ENCODE results near the gene ZMYND11. TPM values are rescaled to one million over a fixed set of nuclear protein-coding genes. Genes with fewer than 3 reads are reported as not detected.
A peak's percentile ranks its signal among the peaks of the same experiment; 100 is the strongest.

Gene ZMYND11
- total and polyA plus RNA-seq, 5 donors from 2014 or later = 24.8 to 44.2 (median 31.8) TPM

- H3K9me3 Mint-ChIP-seq = peaks cover 0 to 20% (median 1%) of the 10 kb centered on the region in 7 donors
- H3K36me3 Mint-ChIP-seq = no peaks in the 10 kb centered on the region
- H3K9me3 ChIP-seq (ENCODE audit: control insufficient read depth in 2 of 2, low read length in 2 of 2) = peaks cover 4 to 17% of the 10 kb centered on the region in 2 experiments
- peaks cover 5% of the 10 kb centered on the region for H3K27me3 Mint-ChIP-seq
- no peak overlapping the region for H3K4me3 ChIP-seq (ENCODE audit: low read depth, low read length)
- H3K27me3 ChIP-seq (ENCODE audit: control insufficient read depth, insufficient read depth, low read length) = peaks cover 3% of the 10 kb centered on the region
- ATAC-seq (ENCODE audit: low read depth in 2 of 2) (no peak), DNase-seq (no peak)
- H3K36me3 ChIP-seq (ENCODE audit: control insufficient read depth, insufficient read depth, low read length) = no peaks in the 10 kb centered on the region
- H3K4me3 Mint-ChIP-seq = no peak overlapping the region
- H3K4me1 ChIP-seq (ENCODE audit: control insufficient read depth, insufficient read depth, low read length, poor library complexity, severe bottlenecking) = no peaks in the 10 kb centered on the region
- H3K27ac Mint-ChIP-seq = no peak overlapping the region
- peaks cover 0 to 5% (median under 1%) of the 10 kb centered on the region in 4 donors for H3K4me1 Mint-ChIP-seq
- H3K27ac ChIP-seq (ENCODE audit: insufficient read depth, low read length, poor library complexity, severe bottlenecking) = no peak overlapping the region
These were observed 43.1 kb upstream of the ZMYND11 start for GRCh38 chr10:92153-92552.

GRCh38 chr10:92846-93245, 42.4 kb upstream of the ZMYND11 start:
- no peak for DNase-seq
- peaks cover 0 to 24% (median 1%) of the 10 kb centered on the region in 7 donors for H3K9me3 Mint-ChIP-seq
- peaks cover 5% of the 10 kb centered on the region for H3K27me3 Mint-ChIP-seq
- ATAC-seq (ENCODE audit: low read depth in 2 of 2) = no peak
- Histone ChIP-seq H3K27ac (ENCODE audit: insufficient read depth, low read length, poor library complexity, severe bottlenecking) (no peak overlapping the region), H3K4me3 (ENCODE audit: low read depth, low read length) (no peak overlapping the region), H3K4me1 (ENCODE audit: control insufficient read depth, insufficient read depth, low read length, poor library complexity, severe bottlenecking) (no peaks in the 10 kb centered on the region), H3K27me3 (ENCODE audit: control insufficient read depth, insufficient read depth, low read length) (peaks cover 3% of the 10 kb centered on the region), H3K36me3 (ENCODE audit: control insufficient read depth, insufficient read depth, low read length) (no peaks in the 10 kb centered on the region), H3K9me3 (ENCODE audit: control insufficient read depth in 2 of 2, low read length in 2 of 2) (peaks cover 4 to 17% of the 10 kb centered on the region in 2 experiments)
- H3K4me3 Mint-ChIP-seq = no peak overlapping the region
- H3K4me1 Mint-ChIP-seq = peaks cover 0 to 3% (median 0%) of the 10 kb centered on the region in 4 donors
- H3K36me3 Mint-ChIP-seq = no peaks in the 10 kb centered on the region
- H3K27ac Mint-ChIP-seq = no peak overlapping the region

GRCh38 chr10:94613-95012, 40.6 kb upstream of the ZMYND11 start:
- Mint-ChIP-seq H3K36me3 (no peaks in the 10 kb centered on the region), H3K9me3 (peaks cover 0 to 24% (median 6%) of the 10 kb centered on the region in 7 donors), H3K4me1 (peaks cover 0 to 1% (median 0%) of the 10 kb centered on the region in 4 donors), H3K27me3 (no peaks in the 10 kb centered on the region), H3K4me3 (no peak overlapping the region), H3K27ac (peak overlapping the region in 1 of 3 donors; percentile 40)
- H3K36me3 ChIP-seq (ENCODE audit: control insufficient read depth, insufficient read depth, low read length) = no peaks in the 10 kb centered on the region
- no peak for ATAC-seq (ENCODE audit: low read depth in 2 of 2)
- peaks cover 4 to 17% of the 10 kb centered on the region in 2 experiments for H3K9me3 ChIP-seq (ENCODE audit: control insufficient read depth in 2 of 2, low read length in 2 of 2)
- no peak overlapping the region for H3K4me3 ChIP-seq (ENCODE audit: low read depth, low read length)
- H3K27me3 ChIP-seq (ENCODE audit: control insufficient read depth, insufficient read depth, low read length) = peaks cover under 1% of the 10 kb centered on the region
- no peak for DNase-seq
- no peaks in the 10 kb centered on the region for H3K4me1 ChIP-seq (ENCODE audit: control insufficient read depth, insufficient read depth, low read length, poor library complexity, severe bottlenecking)
- no peak overlapping the region for H3K27ac ChIP-seq (ENCODE audit: insufficient read depth, low read length, poor library complexity, severe bottlenecking)

GRCh38 chr10:95356-96115, 39.7 kb upstream of the ZMYND11 start:
- Histone ChIP-seq H3K27me3 (ENCODE audit: control insufficient read depth, insufficient read depth, low read length) (no peaks in the 10 kb centered on the region), H3K27ac (ENCODE audit: insufficient read depth, low read length, poor library complexity, severe bottlenecking) (no peak overlapping the region), H3K9me3 (ENCODE audit: control insufficient read depth in 2 of 2, low read length in 2 of 2) (peaks cover 4 to 17% of the 10 kb centered on the region in 2 experiments), H3K36me3 (ENCODE audit: control insufficient read depth, insufficient read depth, low read length) (no peaks in the 10 kb centered on the region), H3K4me3 (ENCODE audit: low read depth, low read length) (no peak overlapping the region), H3K4me1 (ENCODE audit: control insufficient read depth, insufficient read depth, low read length, poor library complexity, severe bottlenecking) (no peaks in the 10 kb centered on the region)
- Mint-ChIP-seq H3K4me3 (no peak overlapping the region), H3K4me1 (no peaks in the 10 kb centered on the region), H3K27me3 (no peaks in the 10 kb centered on the region), H3K36me3 (no peaks in the 10 kb centered on the region), H3K27ac (no peak overlapping the region), H3K9me3 (peaks cover 0 to 24% (median 10%) of the 10 kb centered on the region in 7 donors)
- DNase-seq = no peak
- no peak for ATAC-seq (ENCODE audit: low read depth in 2 of 2)

GRCh38 chr10:96466-96865, 38.8 kb upstream of the ZMYND11 start:
- Histone ChIP-seq H3K4me3 (ENCODE audit: low read depth, low read length) (no peak overlapping the region), H3K27me3 (ENCODE audit: control insufficient read depth, insufficient read depth, low read length) (no peaks in the 10 kb centered on the region), H3K9me3 (ENCODE audit: control insufficient read depth in 2 of 2, low read length in 2 of 2) (peaks cover 4 to 17% of the 10 kb centered on the region in 2 experiments), H3K36me3 (ENCODE audit: control insufficient read depth, insufficient read depth, low read length) (no peaks in the 10 kb centered on the region), H3K27ac (ENCODE audit: insufficient read depth, low read length, poor library complexity, severe bottlenecking) (no peak overlapping the region), H3K4me1 (ENCODE audit: control insufficient read depth, insufficient read depth, low read length, poor library complexity, severe bottlenecking) (no peaks in the 10 kb centered on the region)
- H3K4me3 Mint-ChIP-seq = no peak overlapping the region
- no peaks in the 10 kb centered on the region for H3K27me3 Mint-ChIP-seq
- no peaks in the 10 kb centered on the region for H3K4me1 Mint-ChIP-seq
- no peak for ATAC-seq (ENCODE audit: low read depth in 2 of 2)
- H3K27ac Mint-ChIP-seq = no peak overlapping the region
- no peaks in the 10 kb centered on the region for H3K36me3 Mint-ChIP-seq
- peaks cover 0 to 24% (median 10%) of the 10 kb centered on the region in 7 donors for H3K9me3 Mint-ChIP-seq
- no peak for DNase-seq

- H3K27ac ChIP-seq (ENCODE audit: insufficient read depth, low read length, poor library complexity, severe bottlenecking) = no peak overlapping the region
- H3K4me1 Mint-ChIP-seq = no peaks in the 10 kb centered on the region
- no peak overlapping the region for H3K4me3 ChIP-seq (ENCODE audit: low read depth, low read length)
- no peak for DNase-seq
- H3K27ac Mint-ChIP-seq = no peak overlapping the region
- no peaks in the 10 kb centered on the region for H3K9me3 ChIP-seq (ENCODE audit: control insufficient read depth in 2 of 2, low read length in 2 of 2)
- H3K27me3 Mint-ChIP-seq = no peaks in the 10 kb centered on the region
- no peaks in the 10 kb centered on the region for H3K27me3 ChIP-seq (ENCODE audit: control insufficient read depth, insufficient read depth, low read length)
- no peak for ATAC-seq (ENCODE audit: low read depth in 2 of 2)
- no peaks in the 10 kb centered on the region for H3K36me3 Mint-ChIP-seq
- H3K4me1 ChIP-seq (ENCODE audit: control insufficient read depth, insufficient read depth, low read length, poor library complexity, severe bottlenecking) = no peaks in the 10 kb centered on the region
- H3K4me3 Mint-ChIP-seq = no peak overlapping the region
- peaks cover 0 to 7% (median 0%) of the 10 kb centered on the region in 7 donors for H3K9me3 Mint-ChIP-seq
- H3K36me3 ChIP-seq (ENCODE audit: control insufficient read depth, insufficient read depth, low read length) = no peaks in the 10 kb centered on the region
These were observed 30.8 kb upstream of the ZMYND11 start for GRCh38 chr10:104416-104815.

- no peak overlapping the region for H3K4me3 Mint-ChIP-seq
- H3K4me3 ChIP-seq (ENCODE audit: low read depth, low read length) = no peak overlapping the region
- no peaks in the 10 kb centered on the region for H3K4me1 Mint-ChIP-seq
- H3K9me3 ChIP-seq (ENCODE audit: control insufficient read depth in 2 of 2, low read length in 2 of 2) = no peaks in the 10 kb centered on the region
- DNase-seq (no peak), ATAC-seq (ENCODE audit: low read depth in 2 of 2) (no peak)
- peaks cover 0 to 4% (median 0%) of the 10 kb centered on the region in 7 donors for H3K9me3 Mint-ChIP-seq
- H3K27me3 ChIP-seq (ENCODE audit: control insufficient read depth, insufficient read depth, low read length) = no peaks in the 10 kb centered on the region
- H3K27ac Mint-ChIP-seq = no peak overlapping the region
- no peak overlapping the region for H3K27ac ChIP-seq (ENCODE audit: insufficient read depth, low read length, poor library complexity, severe bottlenecking)
- no peaks in the 10 kb centered on the region for H3K27me3 Mint-ChIP-seq
- H3K36me3 ChIP-seq (ENCODE audit: control insufficient read depth, insufficient read depth, low read length) = no peaks in the 10 kb centered on the region
- H3K36me3 Mint-ChIP-seq = no peaks in the 10 kb centered on the region
- H3K4me1 ChIP-seq (ENCODE audit: control insufficient read depth, insufficient read depth, low read length, poor library complexity, severe bottlenecking) = no peaks in the 10 kb centered on the region
These were observed 30.2 kb upstream of the ZMYND11 start for GRCh38 chr10:104862-105565.
